ENCODE results near the gene HPS1. TPM values are rescaled to one million over a fixed set of nuclear protein-coding genes. Genes with fewer than 3 reads are reported as not detected.

The HPS1 gene
- total and polyA plus RNA-seq, 2 of the 8 experiments (the other 6 are each of a cell fraction or from before 2014, with no cell fraction given), result 38.7 to 61.7 TPM

DNA sequence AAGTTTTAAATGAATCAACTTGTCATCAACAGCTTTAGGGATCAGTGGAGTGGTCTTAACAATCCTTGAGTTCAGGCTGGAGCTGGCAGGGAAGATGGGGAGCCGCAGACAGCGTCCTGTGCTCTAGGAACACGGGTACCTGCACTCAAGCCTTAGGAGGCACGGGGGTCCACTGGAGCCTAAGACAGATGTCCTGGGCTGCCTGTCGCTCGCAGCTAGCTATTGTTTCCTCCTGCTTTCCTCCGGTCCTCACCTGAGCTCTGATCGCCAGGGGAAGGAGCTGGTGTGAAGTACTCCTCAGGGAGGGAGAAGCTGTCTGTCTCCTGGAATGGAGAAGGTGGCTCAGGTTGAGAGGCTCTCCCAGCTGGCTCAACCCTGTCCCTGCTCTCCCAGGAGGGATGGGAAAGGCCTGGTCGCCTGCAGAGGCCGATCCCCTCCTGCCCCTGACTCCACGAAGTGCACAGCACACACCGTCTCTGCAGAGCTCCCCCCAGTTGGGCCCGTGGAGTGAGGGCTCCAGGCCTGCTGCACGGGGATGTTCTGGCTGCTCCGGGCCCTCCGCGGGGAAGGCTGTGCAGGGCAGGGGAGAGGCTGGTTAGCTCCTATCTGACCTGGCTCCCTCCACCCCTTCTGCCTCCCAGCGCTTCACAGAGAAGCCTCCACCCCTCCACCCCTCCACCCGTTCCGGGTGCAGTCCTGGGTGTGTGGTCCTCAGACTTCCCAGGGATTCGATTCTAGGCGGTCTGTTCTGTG, 17.2 kb downstream of the HPS1 start:
- Histone ChIP-seq H3K9me3 (ENCODE audit: insufficient read depth in 2 of 2, low read depth in 1 of 2, low read length in 1 of 2) (peaks cover 3 to 8% of the 10 kb centered on the region in 2 experiments; a peak in 3 of 4 replicates), H2BK5ac (ENCODE audit: low read depth, low read length) (no peak overlapping the region; the same call in 1 of the 2 replicates), H3K14ac (ENCODE audit: insufficient read length) (no peak overlapping the region), H3K23me2 (ENCODE audit: low read depth, low read length) (no peaks in the 10 kb centered on the region), H3K18ac (ENCODE audit: extremely low read depth, low read length) (no peak overlapping the region), H3K79me2 (ENCODE audit: control insufficient read depth in 1 of 2, insufficient read depth in 2 of 2, low read length in 2 of 2) (no peaks in the 10 kb centered on the region), H3K27me3 (replicated peaks in 1 of 4; ENCODE audit: control insufficient read depth in 3 of 4, extremely low read depth in 1 of 4, insufficient read depth in 3 of 4, low read length in 3 of 4) (no peaks in the 10 kb centered on the region), H3K56ac (replicated peaks; ENCODE audit: insufficient read length, low read depth, low read length) (no peak overlapping the region), H2AFZ (ENCODE audit: low read length) (no peak overlapping the region), H2BK20ac (ENCODE audit: low read length) (no peak overlapping the region), H3K23ac (ENCODE audit: insufficient read length) (no peak overlapping the region), H3K4me2 (ENCODE audit: insufficient read depth in 1 of 2, low read depth in 2 of 2, low read length in 2 of 2) (no peak overlapping the region), H4K8ac (ENCODE audit: extremely low read depth, insufficient read depth, low read length) (no peak overlapping the region), H2BK120ac (replicated peaks; ENCODE audit: low read depth, low read length) (no peak overlapping the region), H3K9ac (replicated peaks in 1 of 4; ENCODE audit: extremely low read depth in 1 of 4, low read depth in 3 of 4, low read length in 3 of 4) (no peak overlapping the region), H2BK15ac (ENCODE audit: low read length) (no peak overlapping the region), H2BK12ac (ENCODE audit: low read depth, low read length) (no peak overlapping the region), H4K20me1 (replicated peaks in 1 of 2; ENCODE audit: control insufficient read depth in 1 of 2, insufficient read depth in 2 of 2, low read length in 2 of 2) (no peaks in the 10 kb centered on the region), H4K91ac (replicated peaks; ENCODE audit: insufficient read length, low read length) (no peak overlapping the region), H3K4ac (replicated peaks; ENCODE audit: insufficient read length, low read depth, low read length) (no peak overlapping the region), H4K5ac (ENCODE audit: insufficient read length, low read depth, low read length) (no peak overlapping the region), H2AK5ac (ENCODE audit: low read depth, low read length) (no peak overlapping the region), H3K36me3 (ENCODE audit: control insufficient read depth in 2 of 4, insufficient read depth in 4 of 4, low read length in 3 of 4) (peaks cover 0 to 42% (median 27%) of the 10 kb centered on the region in 4 experiments; a peak in 6 of 8 replicates), H3K27ac (ENCODE audit: low read depth, low read length) (no peak overlapping the region), H3K4me3 (ENCODE audit: extremely low read depth in 1 of 4, insufficient read depth in 2 of 4, low read depth in 3 of 4, low read length in 4 of 4) (no peak overlapping the region), H3K79me1 (ENCODE audit: low read depth, low read length) (no peaks in the 10 kb centered on the region; the same call in 1 of the 2 replicates), H3K4me1 (replicated peaks in 1 of 4; ENCODE audit: control insufficient read depth in 3 of 4, insufficient read depth in 4 of 4, low read length in 3 of 4) (no peaks in the 10 kb centered on the region)
- no peak for DNase-seq (ENCODE audit: low read depth in 1 of 2, low spot score in 2 of 2)
- ChIA-PET POLR2A (ENCODE audit: partially characterized antibody) (no interaction called here), CTCF (ENCODE audit: partially characterized antibody) (interaction anchor here (0.6 to 1.9 kb wide), 4 partner anchors 21 to 1892 kb away, joined by 3 to 4 read pairs (median 4); no protein-coding TSS in a partner anchor)
- WGBS, 2 experiments (ENCODE audit: extremely low coverage in 1 of 2, insufficient coverage in 1 of 2, insufficient read length in 1 of 2, insufficient replicate concordance in 2 of 2, low coverage in 1 of 2, low lambda C conversion rate in 2 of 2, missing lambda C conversion rate in 1 of 2), result 90% methylated on average over 21 of the region's 22 CpGs; no CpG with 5 or more reads in 1 of the 2 experiments
- no peak for FAIRE-seq
- TF ChIP-seq JUN (IDR thresholded peaks at IDR 0.05; ENCODE audit: low read depth, low read length) (no peak), GABPA (IDR thresholded peaks at IDR 0.05; ENCODE audit: borderline replicate concordance, insufficient read depth, low read length) (no peak), TAF1 (IDR thresholded peaks at IDR 0.05; ENCODE audit: low read depth, low read length) (no peak), TCF12 (IDR thresholded peaks at IDR 0.05; ENCODE audit: low read depth, low read length) (no peak), SIRT6 (IDR thresholded peaks at IDR 0.05; ENCODE audit: low read length) (no peak), SUZ12 (IDR thresholded peaks at IDR 0.05; ENCODE audit: low read length) (no peak), CREB1 (IDR thresholded peaks at IDR 0.05) (no peak), FOSL1 (IDR thresholded peaks at IDR 0.05; ENCODE audit: insufficient read depth, low read depth, low read length) (no peak), TAF7 (optimal IDR thresholded peaks at IDR 0.05; ENCODE audit: borderline replicate concordance, low read depth, low read length) (no peak)
- TF ChIP-seq, protein P1, sequence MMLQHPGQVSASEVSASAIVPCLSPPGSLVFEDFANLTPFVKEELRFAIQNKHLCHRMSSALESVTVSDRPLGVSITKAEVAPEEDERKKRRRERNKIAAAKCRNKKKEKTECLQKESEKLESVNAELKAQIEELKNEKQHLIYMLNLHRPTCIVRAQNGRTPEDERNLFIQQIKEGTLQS (IDR thresholded peaks at IDR 0.05; ENCODE audit: insufficient read depth, low read depth, low read length), result no peak

Measured in H1 (cell line).